ENCODE results near the gene MSRB2.

- TF ChIP-seq, protein P1, sequence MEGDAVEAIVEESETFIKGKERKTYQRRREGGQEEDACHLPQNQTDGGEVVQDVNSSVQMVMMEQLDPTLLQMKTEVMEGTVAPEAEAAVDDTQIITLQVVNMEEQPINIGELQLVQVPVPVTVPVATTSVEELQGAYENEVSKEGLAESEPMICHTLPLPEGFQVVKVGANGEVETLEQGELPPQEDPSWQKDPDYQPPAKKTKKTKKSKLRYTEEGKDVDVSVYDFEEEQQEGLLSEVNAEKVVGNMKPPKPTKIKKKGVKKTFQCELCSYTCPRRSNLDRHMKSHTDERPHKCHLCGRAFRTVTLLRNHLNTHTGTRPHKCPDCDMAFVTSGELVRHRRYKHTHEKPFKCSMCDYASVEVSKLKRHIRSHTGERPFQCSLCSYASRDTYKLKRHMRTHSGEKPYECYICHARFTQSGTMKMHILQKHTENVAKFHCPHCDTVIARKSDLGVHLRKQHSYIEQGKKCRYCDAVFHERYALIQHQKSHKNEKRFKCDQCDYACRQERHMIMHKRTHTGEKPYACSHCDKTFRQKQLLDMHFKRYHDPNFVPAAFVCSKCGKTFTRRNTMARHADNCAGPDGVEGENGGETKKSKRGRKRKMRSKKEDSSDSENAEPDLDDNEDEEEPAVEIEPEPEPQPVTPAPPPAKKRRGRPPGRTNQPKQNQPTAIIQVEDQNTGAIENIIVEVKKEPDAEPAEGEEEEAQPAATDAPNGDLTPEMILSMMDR (IDR thresholded peaks at IDR 0.05): no peak
- TF ChIP-seq POLR2A (IDR thresholded peaks at IDR 0.05): no peak
Measured at GRCh38 chr10:23095966-23096801, 805 bp downstream of the MSRB2 start.

Data from Peyer's patch (tissue), 4 donors.